ENCODE data around the gene KCNC4.

DNA sequence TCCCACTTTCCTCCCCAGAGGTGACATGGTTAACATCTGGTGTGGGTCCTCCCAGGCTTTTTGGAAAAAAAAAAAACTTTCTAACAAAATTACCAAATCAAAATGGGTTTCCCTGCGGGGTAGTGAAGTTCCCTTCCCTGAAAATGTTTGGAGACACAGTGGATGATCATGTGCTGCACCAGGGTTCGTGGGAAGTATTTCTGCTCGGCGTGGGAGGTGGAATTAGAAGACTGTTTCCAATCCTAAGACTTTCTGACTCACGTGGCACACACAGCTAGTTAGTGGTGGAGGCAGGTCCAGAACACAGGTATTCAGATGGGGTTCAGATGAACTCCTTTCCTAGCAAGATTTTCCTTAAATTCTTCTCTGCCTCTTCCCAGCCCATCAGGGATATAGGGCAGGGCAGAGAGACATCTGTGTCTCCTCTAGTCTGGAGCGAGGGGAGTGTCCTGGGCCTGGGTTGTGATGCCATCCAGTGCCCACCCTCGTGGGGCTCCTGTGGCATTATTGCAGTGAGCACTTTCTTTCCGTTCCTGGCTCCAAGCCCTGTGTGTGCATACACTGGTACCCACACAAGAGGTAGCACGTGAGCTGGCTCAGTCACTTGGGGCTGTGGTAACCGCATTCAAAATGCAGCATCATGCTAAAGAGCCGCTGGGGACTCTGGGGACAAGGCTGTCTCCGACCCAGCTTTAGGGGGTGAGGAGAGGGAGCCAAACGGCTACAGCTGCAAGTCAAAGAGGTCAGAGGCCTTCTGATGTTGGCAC lies 27.5 kb downstream of the KCNC4 start:
- TF ChIP-seq EZH2phosphoT487 (IDR thresholded peaks at IDR 0.05; ENCODE audit: insufficient read depth, low read depth) = no peak
- TF ChIP-seq EZH2 (IDR thresholded peaks at IDR 0.05; ENCODE audit: insufficient read depth, poor library complexity, severe bottlenecking) = no peak
